ENCODE results near the gene KLHL29. TPM values are rescaled to one million over a fixed set of nuclear protein-coding genes. Genes with fewer than 3 reads are reported as not detected.

The KLHL29 gene
- total and polyA plus RNA-seq, 2 experiments from 2014 or later = 3.8 to 9.9 TPM

DNA sequence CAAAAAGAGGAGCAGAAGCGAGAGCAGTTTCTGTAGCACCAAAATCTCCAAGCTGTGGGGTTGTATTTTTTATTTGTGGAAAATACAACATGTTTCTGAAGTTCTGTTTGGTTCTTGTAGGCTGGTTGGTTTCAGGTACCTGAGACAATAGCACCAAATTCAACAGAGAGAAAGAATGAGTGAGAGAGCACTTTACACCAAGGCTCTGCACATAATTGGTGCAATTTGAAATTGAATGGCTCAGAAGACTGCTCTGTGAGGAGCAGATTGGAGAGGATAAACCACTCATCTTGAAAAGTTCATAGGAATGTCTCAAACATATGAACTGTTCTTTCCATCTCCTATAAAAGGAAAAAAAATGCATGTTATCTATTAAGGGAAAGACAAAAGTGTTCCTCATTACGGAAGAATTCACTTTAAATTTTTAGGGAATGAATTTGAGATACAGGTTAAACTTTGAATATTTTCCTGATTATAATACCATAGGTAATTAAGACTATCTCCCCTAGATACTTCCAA is 366.8 kb downstream of the KLHL29 start:
- no peak for TF ChIP-seq CTCF (IDR thresholded peaks at IDR 0.05; ENCODE audit: poor library complexity)
- no peak for TF ChIP-seq EZH2phosphoT487 (IDR thresholded peaks at IDR 0.05; ENCODE audit: low read depth, severe bottlenecking, unreplicated experiment)
- Histone ChIP-seq H3K27ac (no peak overlapping the region), H3K9me3 (ENCODE audit: low read depth) (no peaks in the 10 kb centered on the region), H4K20me1 (ENCODE audit: insufficient read depth, poor library complexity, severe bottlenecking) (no peaks in the 10 kb centered on the region), H3K4me2 (no peak overlapping the region), H3K4me1 (ENCODE audit: insufficient read depth) (no peaks in the 10 kb centered on the region), H3K36me3 (replicated peaks; ENCODE audit: insufficient read depth, low read depth) (no peaks in the 10 kb centered on the region), H3K4me3 (no peak overlapping the region), H3K79me2 (no peaks in the 10 kb centered on the region), H3K9me2 (replicated peaks; ENCODE audit: insufficient read depth) (no peaks in the 10 kb centered on the region), H2AFZ (no peak overlapping the region), H3K27me3 (no peaks in the 10 kb centered on the region)
- DNase-seq (ENCODE audit: low spot score) = no peak
- WGBS (ENCODE audit: low lambda C conversion rate, missing lambda C conversion rate) = 95% methylated on average over 2 of the region's 2 CpGs

DNA sequence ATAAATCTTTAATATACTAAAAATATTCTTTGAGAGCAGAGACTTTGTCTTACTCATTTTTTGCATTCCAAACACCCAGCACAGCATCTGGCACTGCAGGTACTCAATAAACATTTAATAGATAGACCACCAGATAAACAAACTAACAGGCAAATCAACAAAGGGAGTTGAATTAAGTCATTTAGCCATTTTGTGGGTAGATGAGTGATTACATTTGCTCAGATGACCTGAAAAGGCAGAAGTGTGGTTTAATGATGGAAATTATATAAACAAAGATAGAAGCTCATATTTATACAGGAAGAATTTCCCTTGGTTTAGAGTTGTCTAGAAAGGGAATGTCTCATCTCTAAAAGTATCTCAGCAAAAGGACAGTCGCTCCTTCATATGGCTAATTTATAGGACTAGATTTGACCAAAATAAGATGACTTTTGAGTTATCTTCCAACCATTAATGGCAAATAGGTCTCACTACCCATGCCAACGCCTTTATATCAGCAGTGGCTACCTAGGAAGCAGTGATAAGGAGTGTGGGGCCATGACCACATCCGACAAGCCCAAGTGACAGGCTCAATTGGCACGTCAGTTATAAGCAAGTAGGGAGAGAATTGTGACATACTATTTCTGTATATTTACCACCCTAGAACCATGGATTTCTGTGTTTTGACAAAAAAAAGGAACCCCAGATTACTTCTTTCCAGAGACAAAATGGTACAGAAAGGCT is 368.5 kb downstream of the KLHL29 start:
- WGBS (ENCODE audit: low lambda C conversion rate, missing lambda C conversion rate) = 75% methylated on average over 4 of the region's 4 CpGs
- no peak overlapping the region for H3K4me2 ChIP-seq

DNA sequence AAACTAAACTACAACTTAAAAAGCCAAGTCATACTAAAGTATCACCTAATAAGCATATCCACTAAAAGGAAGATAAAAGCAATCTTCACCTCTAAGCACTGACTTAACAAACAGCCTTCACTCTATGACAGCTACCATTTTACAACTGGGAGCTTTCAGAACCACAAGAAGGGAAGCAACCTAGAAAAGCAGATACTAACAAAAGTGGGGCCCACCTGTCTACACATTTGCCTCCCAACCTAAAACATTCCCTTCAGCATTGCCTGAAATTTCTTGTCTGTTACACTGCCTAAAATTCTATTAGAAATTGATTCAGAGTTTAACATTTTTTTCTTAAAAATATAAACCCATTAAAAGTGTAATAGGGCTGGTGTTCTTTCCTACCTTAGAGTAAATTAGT is 370.0 kb downstream of the KLHL29 start:
- Histone ChIP-seq H3K9me2 (replicated peaks; ENCODE audit: insufficient read depth) (no peaks in the 10 kb centered on the region), H3K27ac (no peak overlapping the region), H3K4me1 (ENCODE audit: insufficient read depth) (no peaks in the 10 kb centered on the region), H3K4me3 (no peak overlapping the region), H4K20me1 (ENCODE audit: insufficient read depth, poor library complexity, severe bottlenecking) (no peaks in the 10 kb centered on the region), H3K79me2 (no peaks in the 10 kb centered on the region), H3K9me3 (ENCODE audit: low read depth) (no peaks in the 10 kb centered on the region), H3K36me3 (replicated peaks; ENCODE audit: insufficient read depth, low read depth) (no peaks in the 10 kb centered on the region), H2AFZ (no peak overlapping the region), H3K4me2 (no peak overlapping the region), H3K27me3 (no peaks in the 10 kb centered on the region)
- no peak for DNase-seq (ENCODE audit: low spot score)
- TF ChIP-seq CTCF (IDR thresholded peaks at IDR 0.05; ENCODE audit: poor library complexity) (no peak), EZH2phosphoT487 (IDR thresholded peaks at IDR 0.05; ENCODE audit: low read depth, severe bottlenecking, unreplicated experiment) (no peak), EZH2 (IDR thresholded peaks at IDR 0.05; ENCODE audit: borderline replicate concordance) (no peak)

More for the DNA sequence above, 368.5 kb downstream of the KLHL29 start:
- Histone ChIP-seq H3K36me3 (replicated peaks; ENCODE audit: insufficient read depth, low read depth) (no peaks in the 10 kb centered on the region), H3K9me3 (ENCODE audit: low read depth) (no peaks in the 10 kb centered on the region), H3K27me3 (no peaks in the 10 kb centered on the region), H3K4me1 (ENCODE audit: insufficient read depth) (no peaks in the 10 kb centered on the region), H3K79me2 (no peaks in the 10 kb centered on the region), H2AFZ (no peak overlapping the region), H3K27ac (no peak overlapping the region), H3K9me2 (replicated peaks; ENCODE audit: insufficient read depth) (no peaks in the 10 kb centered on the region), H3K4me3 (no peak overlapping the region), H4K20me1 (ENCODE audit: insufficient read depth, poor library complexity, severe bottlenecking) (no peaks in the 10 kb centered on the region)
- TF ChIP-seq EZH2phosphoT487 (IDR thresholded peaks at IDR 0.05; ENCODE audit: low read depth, severe bottlenecking, unreplicated experiment) (no peak), CTCF (IDR thresholded peaks at IDR 0.05; ENCODE audit: poor library complexity) (no peak), EZH2 (IDR thresholded peaks at IDR 0.05; ENCODE audit: borderline replicate concordance) (no peak)
- no peak for DNase-seq (ENCODE audit: low spot score)

Data from hepatocyte (in vitro differentiated cells).